Endometrium (tissue), 2 donors: Measurements from ENCODE around the gene PEX14.

Experiments
- FAIRE-seq: peaks from 2 replicates; lab custom pipeline; 2012; peaks lifted over from hg19 to GRCh38; lab: Jason Lieb, UNC
- donor health status: control.
- donor health status: control.

The PEX14 gene

DNA sequence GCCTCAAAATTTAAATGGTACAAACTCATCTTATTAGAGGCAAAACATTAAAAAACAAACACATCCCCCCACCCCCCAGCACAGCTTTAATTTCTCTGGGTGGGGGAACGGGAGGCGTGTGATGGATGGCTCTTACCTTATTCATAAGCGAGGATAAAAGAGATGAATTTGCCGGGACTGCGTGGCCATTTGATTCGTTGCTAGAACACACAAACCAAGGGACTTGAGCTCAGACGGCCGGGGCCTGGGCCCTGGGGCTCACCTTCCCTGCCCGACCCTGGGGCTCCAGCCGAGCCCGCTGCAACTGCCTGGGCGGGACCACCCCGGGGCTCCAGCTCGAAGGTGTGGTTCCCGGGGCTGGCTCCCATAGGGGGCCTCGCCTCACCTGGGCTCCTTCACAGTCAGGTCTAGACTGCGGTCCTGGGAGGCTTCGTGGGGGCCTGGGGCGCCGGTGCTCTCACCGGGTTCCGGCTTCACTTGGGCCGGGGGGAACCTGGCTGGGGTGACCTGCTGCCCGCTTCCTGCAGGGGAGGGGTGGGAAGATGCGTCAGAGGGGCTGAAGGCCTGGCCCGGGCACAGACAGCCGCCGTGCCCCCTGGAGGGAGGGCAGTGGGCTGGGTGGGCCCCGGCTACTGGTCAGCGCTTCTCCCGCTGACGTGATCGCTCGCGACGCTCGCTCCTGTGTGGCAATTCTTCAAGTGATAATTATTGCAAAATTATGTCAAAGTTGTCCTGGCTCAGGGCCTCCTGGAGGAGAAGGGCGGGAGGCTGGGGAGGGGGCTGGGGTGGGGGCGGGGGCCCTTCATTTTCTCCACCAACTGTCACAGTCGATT lies 176.0 kb downstream of the PEX14 start:
- FAIRE-seq = no peak

DNA sequence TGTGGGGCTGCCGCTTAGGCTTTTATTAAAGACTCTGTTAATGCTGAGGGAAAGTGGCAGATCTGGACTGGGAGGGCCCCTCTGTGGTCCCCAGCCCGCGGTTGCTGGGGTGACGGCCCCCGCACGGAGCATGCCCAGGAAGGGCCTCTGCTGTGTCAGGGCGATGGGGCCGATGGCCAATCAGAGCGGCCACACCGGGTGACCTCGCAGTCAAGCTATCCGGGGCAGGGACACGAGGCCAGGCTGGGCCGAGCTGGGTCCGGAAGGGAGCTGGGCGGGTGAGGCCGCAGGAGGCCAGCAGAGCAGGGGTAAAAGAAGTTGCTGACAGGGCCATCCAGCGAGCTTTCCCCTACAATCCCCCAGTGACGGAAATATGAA lies 176.6 kb downstream of the PEX14 start:
- FAIRE-seq = no peak

DNA sequence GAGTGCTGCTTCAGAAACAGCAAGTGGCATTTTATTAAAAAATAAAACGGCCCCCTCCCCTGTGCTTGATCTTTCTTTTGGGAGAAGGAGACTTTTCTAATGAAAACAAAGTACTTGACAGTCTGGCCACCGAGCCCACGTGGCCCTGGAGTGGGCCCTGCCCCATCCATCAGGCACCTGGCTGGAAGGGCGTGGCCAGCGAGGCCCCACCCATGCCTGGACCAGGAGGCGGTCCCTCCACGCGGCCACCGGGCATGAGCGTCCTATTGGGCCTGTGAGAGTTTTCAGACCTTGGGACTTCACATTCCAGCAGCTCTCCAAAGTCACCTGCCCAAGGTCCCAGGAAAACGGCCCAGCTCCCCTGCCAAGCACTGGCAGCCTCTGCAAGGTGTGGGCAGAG lies 177.0 kb downstream of the PEX14 start:
- FAIRE-seq = no peak

DNA sequence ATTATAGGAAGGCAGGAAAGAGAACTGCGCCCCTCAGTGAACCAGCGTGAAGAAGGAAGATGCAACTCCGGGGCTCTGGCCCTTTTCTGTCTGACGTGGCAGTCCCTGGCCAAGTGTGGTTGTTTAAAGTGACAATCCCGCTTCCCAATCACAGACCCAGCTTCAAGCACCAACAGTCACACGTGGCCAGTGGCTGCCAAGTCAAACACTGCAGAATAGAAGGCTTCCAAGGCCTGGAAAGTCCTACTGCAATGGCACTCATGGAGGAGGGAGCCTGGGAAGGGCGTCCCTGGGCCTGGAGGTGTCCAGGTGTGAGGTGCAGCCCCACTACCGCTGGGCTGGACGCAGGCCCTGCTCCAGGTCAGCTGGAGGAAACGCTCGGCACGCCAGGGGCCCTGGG lies 177.9 kb downstream of the PEX14 start:
- FAIRE-seq = no peak

DNA sequence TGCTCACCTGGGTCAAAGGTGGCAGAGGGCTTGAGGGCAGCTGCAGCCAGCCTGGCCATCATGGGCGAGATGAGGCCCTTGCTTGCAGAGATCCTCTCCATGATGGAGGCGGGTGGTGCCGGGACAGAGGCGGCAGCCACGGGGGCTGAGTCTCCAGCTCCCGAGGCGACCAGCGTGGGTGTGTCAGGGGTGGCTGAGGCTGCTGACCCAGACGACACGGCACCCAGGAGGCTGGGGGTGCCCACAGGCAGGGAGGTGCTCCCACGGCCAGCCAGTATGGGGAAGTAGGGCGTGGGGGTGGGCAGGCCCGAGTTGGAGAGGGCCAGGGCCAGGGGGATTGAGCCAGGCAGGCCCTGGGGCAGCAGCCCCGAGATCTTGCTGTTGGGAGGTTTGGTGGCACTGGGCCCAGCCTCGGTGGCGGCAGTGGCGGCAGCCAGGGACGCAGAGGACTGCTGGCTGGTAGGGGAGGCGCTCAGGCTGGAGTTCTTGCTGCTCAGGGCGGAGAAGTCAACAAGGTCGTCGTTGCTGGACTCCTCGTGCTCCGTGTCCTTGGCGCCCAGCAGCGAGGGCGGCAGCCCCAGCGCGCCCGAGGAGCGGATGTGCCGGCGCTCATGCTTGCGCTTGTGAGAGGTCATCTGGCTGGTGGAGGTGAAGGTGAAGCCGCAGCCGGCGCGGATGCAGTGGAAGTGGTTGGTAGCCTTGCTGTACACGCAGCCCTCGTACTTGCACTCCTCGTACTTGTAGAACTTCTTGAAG lies 178.8 kb downstream of the PEX14 start:
- no peak for FAIRE-seq

DNA sequence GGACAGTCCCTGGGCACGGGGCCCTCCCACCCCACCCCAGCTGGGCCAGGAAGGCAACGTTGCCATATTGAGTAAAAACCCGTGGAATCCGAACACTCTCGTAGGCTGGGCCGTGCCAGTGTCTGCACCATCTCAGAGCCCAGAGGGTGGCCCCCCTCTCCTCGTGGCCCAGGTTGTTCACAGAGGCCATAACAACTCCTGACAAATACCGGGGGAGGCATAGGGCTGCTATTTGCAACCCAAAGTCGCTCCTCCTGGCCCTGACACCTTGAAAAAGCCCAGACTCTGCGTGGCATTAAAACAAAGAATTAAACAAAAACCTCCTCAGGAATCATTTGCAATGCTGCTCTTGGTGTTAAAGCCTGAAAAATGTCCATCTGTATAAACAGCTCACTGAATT lies 180.3 kb downstream of the PEX14 start:
- FAIRE-seq = no peak

DNA sequence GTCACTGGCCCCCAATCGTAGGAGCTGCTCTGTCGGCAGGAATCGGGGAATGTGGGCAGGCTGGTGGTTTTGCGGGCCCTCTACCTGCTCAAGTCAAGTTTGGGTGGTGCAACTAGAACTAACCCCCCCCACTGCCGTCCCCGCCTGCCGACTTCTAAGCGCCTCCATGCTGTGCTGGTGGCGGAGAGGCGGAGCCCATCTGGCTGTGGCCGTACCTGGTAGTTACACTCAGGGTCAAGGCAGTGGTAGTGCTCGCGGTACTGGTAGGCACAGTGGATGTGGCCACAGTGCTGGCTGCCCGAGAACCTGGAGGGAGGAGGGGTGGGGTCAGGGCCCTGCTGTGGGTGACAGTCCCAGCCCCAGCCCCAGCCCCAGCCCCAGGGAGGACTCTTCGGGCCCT lies 181.7 kb downstream of the PEX14 start:
- FAIRE-seq = no peak

DNA sequence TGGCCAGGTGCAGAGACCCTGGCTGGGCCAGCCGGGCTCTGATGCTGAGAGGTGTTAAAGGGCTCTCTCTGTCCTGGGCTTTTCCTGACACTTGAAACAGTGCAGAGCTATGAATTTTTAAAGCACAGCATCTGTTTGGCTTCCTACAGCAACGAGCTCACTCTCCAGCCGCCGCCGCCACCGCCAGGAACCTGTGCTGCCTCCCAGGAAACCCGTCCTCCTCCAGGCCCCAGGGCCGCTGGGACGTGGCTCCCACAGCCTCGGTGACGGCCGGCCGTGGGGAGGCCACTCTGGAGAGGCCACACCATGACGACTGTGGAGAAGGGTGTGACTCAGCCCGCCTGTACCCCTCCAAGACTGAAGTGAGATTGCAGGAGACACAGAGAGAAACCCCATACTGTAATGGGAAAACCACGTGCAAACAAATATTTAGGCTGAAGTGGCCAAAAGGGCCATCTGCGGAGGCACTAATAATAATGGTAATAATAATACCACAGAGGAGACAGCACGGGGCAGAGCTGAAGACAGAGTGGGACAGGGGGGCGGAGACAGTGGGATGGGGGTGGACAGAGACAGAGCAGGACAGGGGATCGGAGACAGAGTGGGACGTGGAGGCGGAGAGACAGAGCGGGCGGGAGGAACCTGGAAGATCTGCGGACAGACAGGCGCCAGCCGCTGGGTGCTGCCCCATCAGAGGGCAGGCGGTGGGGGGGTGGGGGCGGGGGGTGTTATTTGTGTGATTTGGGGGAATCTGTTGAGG lies 182.5 kb downstream of the PEX14 start:
- FAIRE-seq = no peak

DNA sequence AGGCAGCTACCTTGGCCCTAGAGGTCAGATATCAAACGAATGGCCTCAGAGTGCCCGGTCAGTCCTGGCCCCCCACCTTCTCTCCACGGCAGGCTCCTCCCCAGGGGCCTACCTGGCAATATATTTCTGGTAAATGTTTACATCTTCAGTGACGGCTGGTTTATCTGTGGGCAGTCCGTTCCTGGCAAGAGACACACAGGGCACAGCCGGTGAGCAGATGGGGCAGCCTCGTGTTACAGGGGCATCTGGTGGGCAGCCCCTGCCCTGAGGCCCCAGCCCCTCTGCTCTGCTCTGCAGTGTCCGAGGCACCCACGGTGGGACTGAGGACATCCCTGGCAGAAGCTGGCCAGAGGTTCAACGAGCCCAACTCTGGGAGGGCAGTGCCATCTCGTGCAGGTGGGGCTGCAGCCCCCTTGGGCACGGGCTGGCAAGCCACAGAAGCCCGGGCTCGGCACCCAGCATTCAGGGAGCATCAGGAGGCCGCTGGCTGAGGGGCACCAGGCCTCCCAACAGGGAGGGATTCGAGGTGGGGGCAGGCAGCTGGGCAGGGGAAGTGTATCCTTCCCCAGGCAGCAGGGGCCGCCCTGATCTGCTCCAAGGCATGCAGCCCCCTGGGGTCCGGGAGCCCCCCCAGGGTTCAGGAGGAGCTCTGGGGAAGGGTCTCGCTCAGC lies 183.8 kb downstream of the PEX14 start:
- no peak for FAIRE-seq

DNA sequence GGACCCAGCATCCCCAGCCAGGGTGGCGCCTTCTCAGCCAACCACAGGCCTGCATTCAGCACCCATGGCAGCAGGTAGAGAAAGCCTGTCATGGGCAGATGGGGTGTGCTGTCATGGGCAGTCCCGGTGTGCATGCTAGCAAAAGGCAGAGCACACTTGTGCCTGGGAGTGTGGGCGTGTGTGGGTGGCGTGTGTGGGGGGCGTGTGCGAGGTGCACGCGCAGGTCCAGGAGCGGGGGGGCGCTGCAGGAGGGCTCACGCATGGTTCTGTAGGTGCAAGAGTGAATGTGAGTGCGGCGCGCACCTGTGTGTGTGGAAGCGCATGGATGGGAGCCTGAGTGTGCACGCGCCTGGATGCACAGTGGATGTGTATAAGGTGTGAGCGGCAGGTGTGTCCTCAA lies 184.5 kb downstream of the PEX14 start:
- FAIRE-seq = no peak

DNA sequence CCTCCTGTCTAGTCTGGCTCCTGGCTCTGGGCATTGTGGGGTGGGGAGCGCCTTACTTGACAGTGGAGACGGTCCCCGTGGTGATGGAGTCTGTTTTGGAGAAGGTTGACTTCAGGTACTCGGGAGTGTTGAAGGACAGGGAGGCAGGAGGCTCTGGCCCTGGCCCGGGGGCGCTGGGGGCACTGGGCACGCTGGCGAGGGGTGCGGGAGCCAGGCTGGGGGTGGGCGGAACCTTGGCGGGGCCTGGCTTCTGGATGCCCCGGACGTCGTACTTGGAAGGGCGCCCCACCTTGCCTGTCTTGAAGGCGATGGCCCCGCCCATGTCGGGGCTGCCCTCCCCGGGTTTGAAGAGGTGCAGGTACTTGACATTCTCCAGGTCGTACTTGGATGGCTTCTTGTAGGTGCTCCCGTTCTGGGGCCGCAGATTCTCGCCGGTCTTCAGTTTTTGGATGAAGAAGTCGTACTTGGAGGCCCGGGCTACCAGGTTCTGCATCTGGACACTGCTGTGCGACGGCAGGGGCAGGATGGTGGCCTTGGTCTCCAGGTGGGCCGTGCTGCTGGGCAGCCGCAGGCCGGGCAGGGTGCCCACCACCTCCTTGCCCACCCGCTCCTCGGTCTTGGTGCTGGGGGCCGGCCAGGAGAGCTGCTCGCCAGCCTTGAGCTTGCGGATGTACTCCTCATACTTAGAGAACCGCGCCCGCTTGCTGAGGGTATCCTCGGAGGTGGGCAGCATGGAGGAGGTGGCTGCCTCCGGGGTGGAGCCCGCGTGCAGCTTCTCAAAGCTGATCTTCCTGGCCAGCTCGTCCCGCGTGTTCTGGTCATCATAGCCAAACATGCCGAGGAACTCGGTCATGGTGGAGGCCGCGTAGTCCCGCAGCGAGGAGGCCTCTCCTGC lies 185.1 kb downstream of the PEX14 start:
- FAIRE-seq = no peak

DNA sequence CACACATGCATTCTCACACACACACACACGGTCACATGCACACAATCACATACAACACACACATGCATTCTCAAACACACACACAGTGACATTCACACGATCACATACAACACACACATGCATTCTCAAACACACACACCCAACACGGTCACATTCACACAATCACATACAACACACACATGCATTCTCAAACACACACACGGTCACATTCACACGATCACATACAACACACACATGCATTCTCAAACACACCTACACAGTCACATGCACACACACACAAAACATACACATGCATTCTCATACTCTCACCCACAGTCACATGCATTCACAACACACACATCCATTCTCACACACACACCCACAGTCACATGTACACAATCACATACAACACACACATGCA lies 186.7 kb downstream of the PEX14 start:
- no peak for FAIRE-seq

DNA sequence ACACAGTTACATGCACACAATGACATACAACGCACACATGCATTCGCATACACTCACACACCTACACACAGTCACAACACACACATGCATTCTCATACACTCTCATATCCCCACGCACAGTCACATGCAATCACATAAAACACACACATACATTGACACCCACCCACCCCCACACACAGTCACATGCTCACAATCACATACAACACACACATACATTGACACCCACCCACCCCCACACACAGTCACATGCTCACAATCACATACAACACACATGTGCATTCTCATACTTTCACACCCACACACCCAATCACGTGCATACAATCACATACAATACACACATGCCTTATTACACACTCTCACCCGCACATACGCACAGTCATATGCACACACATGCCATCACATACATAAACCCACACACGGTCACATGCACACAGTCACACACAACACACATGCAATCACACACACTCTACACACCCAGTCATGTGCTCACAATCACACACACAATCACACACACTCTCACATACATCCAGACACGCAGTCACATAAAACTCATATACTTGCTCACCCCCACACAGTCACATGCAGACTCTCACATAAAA lies 187.4 kb downstream of the PEX14 start:
- FAIRE-seq = no peak

DNA sequence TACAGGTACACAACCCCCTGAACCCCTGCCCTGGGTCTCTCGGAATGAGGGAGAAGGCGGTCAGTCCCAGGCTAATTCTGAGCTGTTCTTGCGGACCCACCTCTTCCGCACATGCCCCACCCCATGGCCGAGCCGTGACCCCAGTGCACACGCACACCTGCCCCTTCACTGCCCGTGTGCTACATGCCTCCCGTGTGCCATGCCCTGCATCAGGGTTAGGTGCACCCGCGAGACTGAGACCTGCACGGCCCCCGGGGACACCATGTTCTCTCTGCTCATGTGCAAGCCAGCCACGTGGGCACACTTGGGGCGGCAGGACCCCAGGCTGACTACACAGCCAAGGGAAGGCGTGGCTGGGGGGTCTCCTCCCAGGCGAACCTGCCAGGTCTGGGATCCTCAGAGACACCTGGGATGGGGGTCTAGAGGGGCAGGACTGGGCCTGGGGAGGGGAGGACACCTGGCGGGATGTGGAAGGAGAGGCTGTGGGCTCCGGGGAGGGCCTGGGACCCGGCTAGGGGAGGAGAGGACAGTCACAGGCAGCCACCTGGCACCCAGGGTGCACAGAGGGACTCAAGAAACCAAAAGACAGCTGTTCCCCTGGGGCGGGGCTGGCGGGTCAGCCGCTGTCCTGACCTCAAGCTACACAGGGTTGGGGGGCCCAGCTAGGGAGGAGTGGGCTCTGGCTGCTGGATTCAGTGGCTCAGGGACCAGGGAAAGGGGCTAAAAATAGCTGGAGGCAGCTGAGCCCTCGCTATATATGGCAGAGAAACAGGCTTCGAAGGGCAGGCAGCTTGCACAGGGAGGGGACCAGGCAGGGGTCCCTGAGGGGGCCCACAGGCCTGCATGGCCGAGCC lies 188.3 kb downstream of the PEX14 start:
- FAIRE-seq = no peak

DNA sequence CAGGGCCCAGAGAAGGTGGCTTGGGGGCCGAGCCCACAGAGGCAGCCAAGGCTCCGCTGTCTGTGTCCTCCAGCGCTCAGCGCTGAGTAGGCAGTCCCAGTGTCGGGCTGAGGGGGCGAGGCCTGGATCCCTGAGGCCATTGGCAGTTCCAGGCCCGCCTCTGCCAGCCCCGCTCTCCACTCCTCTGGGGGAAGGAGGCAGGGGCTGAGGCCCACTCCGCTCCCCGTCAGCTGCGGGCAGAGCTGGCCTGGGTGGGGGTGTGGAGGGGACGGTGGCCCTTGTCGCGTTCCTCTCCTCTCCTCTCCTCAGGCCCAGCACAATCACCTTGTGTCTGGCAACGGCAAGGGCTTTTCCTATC lies 188.9 kb downstream of the PEX14 start:
- FAIRE-seq = no peak

DNA sequence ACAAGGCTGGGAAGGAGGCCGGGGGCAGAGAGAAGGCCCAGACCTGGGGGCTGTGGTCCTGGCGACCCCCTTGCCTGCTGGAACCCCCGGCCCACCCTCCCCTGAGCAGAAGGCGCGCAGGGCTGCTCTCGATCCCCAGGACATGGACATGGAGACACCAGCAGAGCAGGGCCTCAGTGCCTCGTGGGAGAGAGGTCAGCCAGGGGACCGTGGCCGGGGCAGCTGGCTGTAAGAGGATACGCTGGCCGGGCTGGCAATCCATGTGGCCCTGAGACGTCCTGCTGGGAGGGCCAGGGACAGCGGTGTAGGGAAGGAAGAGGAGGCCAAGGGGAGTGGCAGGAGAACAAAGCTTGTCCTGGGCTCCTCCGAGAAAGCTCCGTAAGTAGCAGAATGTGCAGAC lies 189.5 kb downstream of the PEX14 start:
- no peak for FAIRE-seq

DNA sequence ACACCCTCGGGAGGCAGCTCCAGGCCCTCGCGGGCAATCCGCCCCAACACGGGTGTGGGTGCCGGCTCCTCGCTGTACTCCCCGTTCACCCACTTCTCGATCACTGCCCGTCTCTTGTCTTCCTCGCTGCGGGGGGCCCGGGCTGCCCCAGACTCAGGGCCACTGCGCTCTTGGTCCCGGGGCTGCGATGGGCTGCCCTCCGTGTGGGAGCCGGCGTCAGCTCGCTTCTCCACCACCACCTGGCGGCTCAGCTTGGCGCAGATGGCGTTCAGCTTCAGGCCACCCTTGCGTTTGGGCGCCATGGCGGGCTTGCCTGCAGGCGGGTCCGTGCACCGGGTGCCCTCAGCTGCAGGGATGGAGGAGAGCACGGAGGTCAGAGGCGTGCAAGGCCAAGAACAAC lies 190.5 kb downstream of the PEX14 start:
- no peak for FAIRE-seq

DNA sequence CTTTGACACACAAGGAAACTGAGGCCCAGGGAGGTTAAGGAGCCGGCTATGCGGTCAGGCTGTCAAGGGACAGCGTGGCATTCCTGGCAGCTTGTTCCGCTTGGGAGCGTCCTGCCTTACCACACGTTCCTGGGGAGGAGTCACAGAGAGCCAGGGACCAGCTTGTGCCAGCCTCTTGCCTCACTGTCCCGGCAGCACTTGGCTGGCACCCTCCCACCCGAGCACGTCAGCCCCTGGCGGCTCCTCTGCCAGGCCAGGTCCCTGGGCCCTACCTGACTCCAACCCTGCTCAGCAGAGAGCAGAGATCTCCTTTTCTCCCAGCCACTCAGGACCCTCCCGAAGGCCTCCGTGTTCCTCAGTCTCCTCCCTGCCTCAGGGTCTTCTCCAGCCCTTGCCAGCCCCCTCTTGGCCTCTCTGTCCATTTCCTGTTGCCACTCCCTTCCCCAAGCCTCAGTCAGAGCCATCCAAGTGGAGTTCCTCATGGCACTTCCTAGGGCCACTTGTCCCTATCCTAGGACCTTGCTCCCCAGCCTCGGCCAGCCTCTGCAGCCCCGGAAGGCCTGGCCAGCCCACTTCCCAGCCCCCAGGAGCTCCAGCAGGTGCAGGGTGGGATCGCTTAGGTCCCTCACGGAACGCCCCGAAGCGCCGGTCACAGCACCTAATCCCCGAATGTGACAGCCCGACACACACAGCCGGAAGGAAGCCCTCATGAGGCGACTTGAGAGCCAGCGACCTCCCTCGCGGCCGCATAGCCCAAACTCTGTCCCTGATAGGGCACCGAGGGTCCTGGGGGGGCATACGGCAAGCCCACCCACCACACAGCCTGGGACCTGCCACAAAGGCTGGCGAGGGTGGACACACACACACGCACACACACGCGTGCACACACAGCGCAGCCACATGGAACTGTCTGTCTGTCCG lies 191.4 kb downstream of the PEX14 start:
- FAIRE-seq = no peak
